Measurements from ENCODE around the gene LAD1. TPM values are rescaled to one million over a fixed set of nuclear protein-coding genes. Genes with fewer than 3 reads are reported as not detected.
A peak's percentile ranks its signal among the peaks of the same experiment; 100 is the strongest.

The LAD1 gene
- total RNA-seq, 1 donor from 2014 or later: 2.2 TPM

DNA sequence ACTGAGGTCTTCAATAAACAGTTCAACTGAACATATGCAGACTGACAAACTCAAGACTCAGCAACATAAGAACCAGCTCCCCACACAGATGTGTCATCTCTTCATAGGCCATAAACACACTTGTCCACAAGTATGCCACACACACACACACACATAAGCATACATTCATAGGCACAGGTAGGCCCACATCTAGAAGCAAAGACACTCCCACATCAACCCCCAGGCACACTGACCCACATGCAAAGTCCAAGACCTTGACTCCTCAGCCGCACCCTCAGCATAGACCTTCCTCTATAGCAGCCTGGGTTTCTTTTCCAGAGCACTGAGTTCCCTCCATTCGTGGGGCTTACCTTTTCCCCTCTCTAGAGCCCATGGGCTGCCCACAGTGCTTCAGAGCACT is 1.4 kb downstream of the LAD1 start:
- ATAC-seq (no peak), DNase-seq (no peak)
- intact Hi-C loops (cut with micrococcal nuclease): no loop called here

GRCh38 chr1:201396861-201397464 is 2.2 kb downstream of the LAD1 start:
- ATAC-seq (peak; percentile 6), DNase-seq (no peak)
- intact Hi-C loops (cut with micrococcal nuclease): no loop called here

DNA sequence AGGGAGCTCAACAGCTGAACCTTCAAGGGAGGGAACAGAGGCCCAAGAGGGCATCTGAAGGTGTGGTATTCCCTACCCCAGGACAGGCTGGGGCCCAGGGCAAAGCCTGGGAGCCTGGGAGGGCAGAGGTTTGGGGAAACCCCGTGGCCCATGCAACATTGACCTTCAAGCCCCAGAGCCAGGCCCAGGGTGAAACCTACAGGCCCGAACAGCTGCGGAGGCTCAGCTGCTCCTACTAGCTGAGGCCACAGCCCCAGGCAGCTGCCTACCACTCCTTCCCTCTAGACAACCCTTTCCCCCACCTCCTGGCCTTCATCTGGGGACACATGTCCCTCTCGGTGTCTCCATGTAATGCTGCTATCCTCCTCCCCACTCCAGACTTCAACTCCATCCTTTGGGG is 3.2 kb downstream of the LAD1 start:
- DNase-seq (no peak), ATAC-seq (no peak)
- intact Hi-C loops (cut with micrococcal nuclease): no loop called here

DNA sequence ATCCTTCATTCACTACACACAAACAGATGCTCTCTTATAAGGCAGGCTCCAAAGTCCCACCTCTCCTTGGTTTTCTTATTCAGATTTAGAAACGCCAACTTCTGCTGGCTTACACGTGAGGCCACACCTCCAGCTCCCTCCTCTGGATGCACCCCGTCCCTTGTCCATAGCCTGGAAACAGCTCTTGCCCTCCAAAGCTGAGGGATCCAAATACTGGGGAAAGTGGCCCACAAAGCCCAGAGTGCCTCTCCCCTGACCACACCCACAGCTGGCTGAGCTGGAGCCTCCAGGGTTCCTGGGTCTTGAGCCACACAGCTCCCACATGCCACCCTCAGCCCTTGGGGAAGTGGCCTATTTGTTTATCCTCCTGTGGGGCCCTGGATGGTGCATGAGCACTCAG is 4.5 kb downstream of the LAD1 start:
- DNase-seq: no peak
- no peak for ATAC-seq
- intact Hi-C loops (cut with micrococcal nuclease): no loop called here

- DNase-seq: no peak
- no peak for ATAC-seq
- intact Hi-C loops (cut with micrococcal nuclease): no loop called here
Measured at GRCh38 chr1:201393076-201393475, 6.0 kb downstream of the LAD1 start.

DNA sequence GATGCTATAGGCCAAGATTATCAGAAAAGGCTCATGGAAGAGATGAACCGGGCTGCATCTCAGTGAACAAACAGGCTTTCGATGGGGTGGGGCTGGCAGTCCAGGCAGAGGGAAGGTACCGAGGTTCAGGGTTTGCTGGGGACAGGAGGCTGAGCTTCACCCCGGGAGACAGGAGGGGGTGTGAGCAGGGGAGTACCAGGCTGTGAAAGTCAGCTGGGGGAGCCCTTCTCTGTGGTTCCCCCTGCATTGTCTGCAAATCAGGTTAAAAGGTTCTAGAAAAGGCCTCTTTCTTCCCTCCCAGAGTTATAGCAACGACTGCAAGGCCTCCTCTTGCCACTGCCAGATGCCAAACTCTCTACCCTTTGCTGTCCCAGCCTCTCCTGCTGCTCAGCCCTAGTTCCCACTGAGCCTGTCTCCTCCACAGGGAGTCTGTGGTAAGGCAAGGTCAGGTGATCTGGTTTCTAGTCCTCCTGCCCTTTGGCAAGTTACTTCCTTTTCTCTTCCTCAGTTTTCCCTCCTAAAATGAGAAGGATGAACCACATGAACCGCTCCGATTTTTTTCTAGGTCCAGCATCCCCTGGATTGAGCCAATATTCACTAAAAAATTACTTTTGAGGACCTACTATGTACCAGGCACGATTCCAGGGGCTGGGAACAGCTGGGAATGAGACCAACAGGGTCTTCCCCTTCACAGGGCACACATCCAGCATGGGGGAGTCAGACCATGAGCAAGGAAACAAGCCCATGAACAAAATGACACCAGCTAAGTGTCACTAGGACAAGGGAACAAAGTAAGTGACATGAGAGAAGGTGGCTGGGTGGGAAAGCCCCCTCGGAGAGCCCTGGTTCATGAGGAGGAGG is 7.2 kb downstream of the LAD1 start:
- DNase-seq: no peak
- intact Hi-C loops (cut with micrococcal nuclease): no loop called here
- ATAC-seq: peak; percentile 25

GRCh38 chr1:201391225-201391624 is 7.9 kb downstream of the LAD1 start:
- ATAC-seq (no peak), DNase-seq (no peak)
- intact Hi-C loops (cut with micrococcal nuclease): no loop called here

GRCh38 chr1:201389051-201389450 is 10.1 kb downstream of the LAD1 start:
- DNase-seq: no peak
- no peak for ATAC-seq
- intact Hi-C loops (cut with micrococcal nuclease): no loop called here

- ATAC-seq (no peak), DNase-seq (no peak)
- intact Hi-C loops (cut with micrococcal nuclease): no loop called here
Measured at GRCh38 chr1:201386208-201386607, 12.9 kb downstream of the LAD1 start.

- ATAC-seq (peak; percentile 71), DNase-seq (peak; percentile 83)
- intact Hi-C loops (cut with micrococcal nuclease): no loop called here
Measured at GRCh38 chr1:201385299-201385891, 13.7 kb downstream of the LAD1 start.

DNA sequence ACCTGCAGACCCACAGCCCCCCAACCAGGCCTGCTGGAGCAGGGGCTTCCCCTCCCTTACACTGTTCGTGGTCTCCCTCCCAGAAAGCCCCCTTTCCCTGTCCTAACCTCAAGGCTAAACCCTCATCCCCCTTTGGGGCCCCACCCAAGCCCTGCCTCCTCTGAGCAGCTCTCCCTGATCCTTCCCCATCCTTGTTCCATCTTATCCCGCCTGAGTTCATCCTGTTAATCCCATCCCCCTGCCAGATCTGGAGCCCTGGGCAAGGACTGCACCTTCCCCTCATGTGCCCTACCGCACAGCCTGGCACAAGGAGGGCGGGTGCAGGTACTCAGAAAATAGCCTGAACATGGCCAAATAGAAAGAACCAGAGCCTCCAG is 14.7 kb downstream of the LAD1 start:
- peak; percentile 5 for ATAC-seq
- DNase-seq: no peak
- intact Hi-C loops (cut with micrococcal nuclease): no loop called here

DNA sequence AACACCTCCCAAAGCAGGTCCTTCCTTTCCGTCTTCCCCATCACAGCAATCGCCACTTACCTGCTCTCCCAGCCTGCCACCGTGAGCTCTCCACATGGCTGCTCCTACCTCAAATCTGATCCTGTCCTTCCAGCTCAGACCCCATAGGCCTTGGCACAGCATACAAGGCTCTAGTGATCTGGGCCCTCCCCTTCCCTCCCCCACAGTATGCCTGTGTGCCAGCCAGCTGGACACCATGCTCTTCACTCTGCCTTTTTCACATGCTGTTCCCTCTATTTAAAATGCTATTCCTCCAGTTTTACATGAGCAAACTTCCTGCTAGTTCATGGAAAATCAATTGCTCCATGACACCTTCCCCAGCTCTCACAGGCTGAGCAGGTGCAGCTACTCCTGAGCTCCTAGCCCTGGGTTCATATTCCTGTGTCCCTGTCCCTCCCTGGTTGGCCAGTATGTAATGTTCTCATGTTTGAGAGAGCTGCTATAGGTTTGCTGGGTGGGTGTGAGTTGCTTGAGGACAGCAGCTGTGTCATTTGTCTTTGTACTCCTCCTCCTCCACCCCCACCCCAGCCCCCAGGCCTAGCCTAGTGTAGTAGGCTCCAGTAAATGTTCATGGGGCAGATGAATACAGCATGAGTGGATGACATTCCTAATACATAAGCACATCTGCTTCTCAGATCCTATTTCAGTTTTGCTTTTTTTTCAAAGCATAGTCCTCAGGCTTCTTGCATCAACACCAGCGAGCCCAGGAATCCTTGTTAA is 15.3 kb downstream of the LAD1 start:
- ATAC-seq (peak; percentile 30), DNase-seq (no peak)
- intact Hi-C loops (cut with micrococcal nuclease): no loop called here

DNA sequence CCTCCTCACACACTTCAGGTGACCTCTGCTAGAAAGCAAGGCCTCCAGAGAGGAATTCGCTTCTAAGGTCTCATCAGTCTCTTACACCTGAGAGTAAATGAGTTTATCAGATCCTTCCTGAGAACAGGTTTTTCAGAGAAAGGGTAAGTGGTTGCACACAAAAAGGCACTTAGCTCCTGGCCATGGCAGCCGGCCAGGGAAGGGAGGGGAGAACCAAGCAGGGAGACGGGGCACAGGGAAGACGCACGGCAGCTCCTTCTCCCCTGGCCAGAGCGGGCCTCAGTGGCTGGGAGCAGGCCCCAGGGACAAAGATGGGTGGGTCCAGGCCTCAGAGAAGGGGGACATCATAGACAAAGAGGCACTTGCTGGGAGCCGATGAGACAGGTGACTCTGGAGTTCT is 18.0 kb downstream of the LAD1 start:
- ATAC-seq: no peak
- no peak for DNase-seq
- intact Hi-C loops (cut with micrococcal nuclease): no loop called here

DNA sequence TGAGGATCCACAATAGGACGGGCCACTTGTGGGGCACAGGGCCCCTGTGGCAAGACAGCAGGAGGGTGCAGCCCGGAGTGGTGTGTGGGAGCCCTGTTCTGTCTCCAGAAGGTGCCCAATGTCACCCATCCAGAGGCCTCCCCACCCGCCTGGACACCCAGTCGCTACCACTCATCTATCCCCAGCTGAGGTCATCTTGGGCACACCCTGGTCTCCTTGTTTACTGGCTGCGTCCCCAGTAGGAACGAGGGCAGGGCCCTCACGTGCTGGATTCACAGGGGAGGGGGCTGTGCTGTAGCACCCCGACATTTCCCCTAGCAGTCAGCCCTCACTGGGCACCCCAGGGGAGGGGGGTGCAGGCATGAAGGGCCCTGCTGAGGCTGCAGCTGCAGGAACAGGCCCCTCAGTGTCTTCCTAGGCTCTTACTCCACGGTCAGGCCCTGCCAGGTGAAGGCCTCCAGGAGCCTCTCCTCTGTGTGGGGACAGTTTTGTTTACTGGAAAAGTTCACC is 19.3 kb downstream of the LAD1 start:
- DNase-seq: peak; percentile 58
- intact Hi-C loops (cut with micrococcal nuclease): no loop called here
- ATAC-seq: peak; percentile 13

DNA sequence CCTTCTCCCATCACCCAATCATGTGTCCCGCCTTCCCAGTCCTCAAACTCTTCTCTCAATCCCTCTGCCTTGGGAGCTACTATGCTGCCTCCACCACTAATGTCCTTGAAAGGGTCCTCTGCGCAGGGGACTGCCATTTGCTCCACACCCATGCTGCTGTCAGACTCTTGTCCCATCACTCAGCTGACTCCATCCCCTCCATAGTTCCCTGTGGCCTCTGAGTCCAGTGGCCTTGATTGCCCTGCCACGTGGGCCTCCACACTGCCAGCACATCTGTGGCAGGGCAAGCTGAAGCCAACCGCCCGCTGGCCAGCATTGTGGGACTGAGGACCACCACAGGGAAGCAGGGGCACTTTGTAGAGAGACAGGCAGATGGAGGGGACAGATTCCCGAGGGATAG is 20.3 kb downstream of the LAD1 start:
- peak; percentile 57 for ATAC-seq
- intact Hi-C loops (cut with micrococcal nuclease): no loop called here
- peak; percentile 81 for DNase-seq

DNA sequence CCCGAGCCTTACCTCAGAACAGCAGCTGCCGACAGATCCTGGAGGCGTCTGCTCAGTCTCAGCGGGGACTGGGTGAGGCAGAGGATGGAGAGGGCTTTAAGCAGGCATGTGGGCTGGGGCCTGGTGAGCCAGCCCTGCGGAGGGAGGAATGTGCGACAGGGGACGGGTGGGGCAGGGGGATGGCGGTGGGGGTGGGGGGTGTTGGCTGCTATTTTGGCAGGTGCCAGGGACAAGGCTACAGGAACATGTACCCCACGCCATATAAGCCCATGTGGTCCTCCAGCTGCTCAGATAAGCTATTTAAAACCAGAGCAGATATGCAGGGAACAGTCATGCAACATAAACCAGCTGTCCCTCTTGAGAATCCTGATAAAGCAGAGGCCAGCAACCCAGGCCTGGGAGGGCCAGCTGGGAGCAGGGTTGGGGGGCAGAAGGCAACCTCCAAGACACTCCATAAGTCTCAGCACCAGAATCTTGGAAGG is 21.5 kb downstream of the LAD1 start, which contains the start of gene TNNT2:
TSS of gene TNNT2 (minus strand) at position 70 of the 482 bp plus-strand sequence. CDS start 4,426 bp downstream, outside the sequence.
- DNase-seq: peak; percentile 85
- intact Hi-C loops (cut with micrococcal nuclease): no loop called here
- ATAC-seq: peak; percentile 63

DNA sequence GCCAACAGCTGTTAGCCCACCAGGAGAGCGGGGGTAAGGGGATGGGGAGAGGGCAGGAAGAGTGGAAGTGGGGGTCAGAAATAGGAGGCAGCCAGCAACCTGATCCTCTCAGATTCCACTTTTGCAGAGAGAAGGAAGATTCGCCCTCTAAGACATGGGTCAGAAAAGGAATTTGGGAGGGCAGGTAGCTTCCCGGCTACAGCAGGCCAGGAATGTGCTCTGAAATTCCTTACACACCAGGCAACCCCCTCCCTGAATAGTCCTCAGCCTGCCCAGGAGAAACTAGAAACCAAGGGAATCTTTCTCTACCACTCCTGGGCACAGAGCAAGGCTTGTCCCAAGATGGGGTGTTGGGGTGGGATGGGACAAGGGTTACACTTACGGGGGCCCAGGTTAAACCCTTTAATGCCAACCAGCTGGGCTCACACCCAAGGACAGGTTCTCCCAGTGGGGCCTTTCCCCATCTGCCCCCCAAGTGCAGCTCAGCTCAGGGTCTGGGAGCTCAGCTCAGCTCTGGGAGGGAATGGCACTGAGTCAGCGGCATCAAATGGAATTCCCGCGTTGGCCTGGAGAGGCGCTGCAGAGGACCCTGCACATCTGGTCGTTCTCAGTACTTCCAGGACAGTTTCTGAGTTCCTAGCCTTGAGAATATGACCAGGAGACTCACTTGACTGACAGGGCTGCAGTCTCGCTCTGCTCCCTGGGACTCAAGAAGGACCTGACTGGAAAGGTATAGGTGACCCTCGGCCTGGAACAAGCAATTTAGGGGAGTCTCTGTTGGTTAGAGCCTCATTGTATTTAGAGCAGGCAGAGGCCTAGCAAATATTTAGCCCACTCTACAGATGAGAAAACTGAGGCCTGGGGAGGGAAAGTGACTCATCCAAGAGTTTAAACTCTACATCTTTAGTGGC is 22.4 kb downstream of the LAD1 start:
- intact Hi-C loops (cut with micrococcal nuclease): no loop called here
- ATAC-seq (peak; percentile 4), DNase-seq (peak; percentile 60)

GRCh38 chr1:201376107-201376463 is 23.0 kb downstream of the LAD1 start:
- intact Hi-C loops (cut with micrococcal nuclease): no loop called here
- ATAC-seq: no peak

More at GRCh38 chr1:201376107-201376463, 23.0 kb downstream of the LAD1 start:
- DNase-seq: no peak
